ENCODE measurements around the gene EPHA6. TPM values are rescaled to one million over a fixed set of nuclear protein-coding genes. Genes with fewer than 3 reads are reported as not detected.
"Not testable (repeated sequence)": the region's sequence is repeated elsewhere in the genome, so short reads cannot be mapped to it uniquely, and the experiment has no call there.

Gene EPHA6
- total RNA-seq, 4 donors from 2014 or later, result not detected

- no peak for TF ChIP-seq POLR2A (IDR thresholded peaks at IDR 0.05)
- TF ChIP-seq, protein P1, sequence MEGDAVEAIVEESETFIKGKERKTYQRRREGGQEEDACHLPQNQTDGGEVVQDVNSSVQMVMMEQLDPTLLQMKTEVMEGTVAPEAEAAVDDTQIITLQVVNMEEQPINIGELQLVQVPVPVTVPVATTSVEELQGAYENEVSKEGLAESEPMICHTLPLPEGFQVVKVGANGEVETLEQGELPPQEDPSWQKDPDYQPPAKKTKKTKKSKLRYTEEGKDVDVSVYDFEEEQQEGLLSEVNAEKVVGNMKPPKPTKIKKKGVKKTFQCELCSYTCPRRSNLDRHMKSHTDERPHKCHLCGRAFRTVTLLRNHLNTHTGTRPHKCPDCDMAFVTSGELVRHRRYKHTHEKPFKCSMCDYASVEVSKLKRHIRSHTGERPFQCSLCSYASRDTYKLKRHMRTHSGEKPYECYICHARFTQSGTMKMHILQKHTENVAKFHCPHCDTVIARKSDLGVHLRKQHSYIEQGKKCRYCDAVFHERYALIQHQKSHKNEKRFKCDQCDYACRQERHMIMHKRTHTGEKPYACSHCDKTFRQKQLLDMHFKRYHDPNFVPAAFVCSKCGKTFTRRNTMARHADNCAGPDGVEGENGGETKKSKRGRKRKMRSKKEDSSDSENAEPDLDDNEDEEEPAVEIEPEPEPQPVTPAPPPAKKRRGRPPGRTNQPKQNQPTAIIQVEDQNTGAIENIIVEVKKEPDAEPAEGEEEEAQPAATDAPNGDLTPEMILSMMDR (IDR thresholded peaks at IDR 0.05 in 4 of 5, conservative IDR thresholded peaks at IDR 0.05 in 1 of 5), result no peak
- in situ Hi-C loops (cut with MboI; ENCODE audit: low sequenced_read_pairs in 4 of 4), result no loop called here
- Histone ChIP-seq H3K36me3 (no peaks in the 10 kb centered on the region), H3K9me3 (no peaks in the 10 kb centered on the region), H3K4me1 (no peaks in the 10 kb centered on the region), H3K27me3 (no peaks in the 10 kb centered on the region), H3K4me3 (no peak overlapping the region), H3K27ac (no peak overlapping the region)
- ATAC-seq (no peak), DNase-seq (no peak)
- intact Hi-C loops (cut with DNase I; ENCODE audit: low total_unique reads), result no loop called here
Measured at GRCh38 chr3:97470481-97470880, 656.1 kb downstream of the EPHA6 start.

DNA sequence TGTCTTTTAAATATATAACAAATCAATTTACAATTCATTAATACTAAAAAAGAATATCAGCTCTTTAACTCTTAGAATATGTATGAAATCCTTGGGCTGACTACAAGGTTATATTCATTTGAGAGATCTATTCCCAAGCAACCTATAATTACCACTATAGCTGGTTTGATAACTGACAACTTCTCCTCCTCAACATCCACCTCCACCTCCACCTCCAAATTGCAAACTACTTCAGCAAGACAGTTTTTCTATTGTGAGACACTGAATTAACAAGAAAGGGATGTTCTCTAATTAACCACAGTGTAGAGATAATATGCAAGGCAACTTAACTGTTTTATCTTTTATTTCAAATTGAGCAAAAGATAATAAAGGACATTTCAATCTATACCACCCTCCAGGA is 665.3 kb downstream of the EPHA6 start:
- H3K27me3 ChIP-seq, result no peaks in the 10 kb centered on the region
- H3K9me3 ChIP-seq, result no peaks in the 10 kb centered on the region
- intact Hi-C loops (cut with DNase I; ENCODE audit: low total_unique reads) (no loop called here), in situ Hi-C loops (cut with MboI; ENCODE audit: low sequenced_read_pairs in 4 of 4) (no loop called here)
- H3K27ac ChIP-seq, result no peak overlapping the region
- DNase-seq (no peak), ATAC-seq (no peak)
- no peaks in the 10 kb centered on the region for H3K4me1 ChIP-seq
- H3K36me3 ChIP-seq, result no peaks in the 10 kb centered on the region
- H3K4me3 ChIP-seq, result no peak overlapping the region
- no peak for TF ChIP-seq POLR2A (IDR thresholded peaks at IDR 0.05)
- TF ChIP-seq, protein P1 (IDR thresholded peaks at IDR 0.05 in 4 of 5, conservative IDR thresholded peaks at IDR 0.05 in 1 of 5), result no peak

GRCh38 chr3:97480696-97481289 is 666.4 kb downstream of the EPHA6 start:
- ATAC-seq; in situ Hi-C loops (cut with MboI; ENCODE audit: low sequenced_read_pairs in 4 of 4); H3K36me3 ChIP-seq; H3K27me3 ChIP-seq; DNase-seq; H3K4me3 ChIP-seq; H3K4me1 ChIP-seq; H3K9me3 ChIP-seq; H3K27ac ChIP-seq; intact Hi-C loops (cut with DNase I; ENCODE audit: low total_unique reads): not testable (repeated sequence)

- no peak for DNase-seq
- intact Hi-C loops (cut with DNase I; ENCODE audit: low total_unique reads), result no loop called here
Measured at GRCh38 chr3:97481416-97481815, 667.0 kb downstream of the EPHA6 start.

GRCh38 chr3:97485206-97485605 is 670.8 kb downstream of the EPHA6 start:
- Histone ChIP-seq H3K27ac (no peak overlapping the region), H3K27me3 (no peaks in the 10 kb centered on the region), H3K36me3 (no peaks in the 10 kb centered on the region), H3K4me3 (no peak overlapping the region), H3K4me1 (no peaks in the 10 kb centered on the region), H3K9me3 (no peaks in the 10 kb centered on the region)
- no peak for ATAC-seq
- TF ChIP-seq POLR2A (IDR thresholded peaks at IDR 0.05), result no peak
- TF ChIP-seq, protein P1 (IDR thresholded peaks at IDR 0.05 in 4 of 5, conservative IDR thresholded peaks at IDR 0.05 in 1 of 5), result no peak
- DNase-seq, result no peak
- intact Hi-C loops (cut with DNase I; ENCODE audit: low total_unique reads), result no loop called here
- in situ Hi-C loops (cut with MboI; ENCODE audit: low sequenced_read_pairs in 4 of 4), result no loop called here

More at GRCh38 chr3:97481416-97481815, 667.0 kb downstream of the EPHA6 start:
- Histone ChIP-seq H3K27ac (no peak overlapping the region), H3K36me3 (no peaks in the 10 kb centered on the region), H3K9me3 (no peaks in the 10 kb centered on the region), H3K27me3 (no peaks in the 10 kb centered on the region), H3K4me3 (no peak overlapping the region), H3K4me1 (no peaks in the 10 kb centered on the region)
- TF ChIP-seq, protein P1 (IDR thresholded peaks at IDR 0.05 in 4 of 5, conservative IDR thresholded peaks at IDR 0.05 in 1 of 5), result no peak
- TF ChIP-seq POLR2A (IDR thresholded peaks at IDR 0.05), result no peak
- ATAC-seq, result no peak
- in situ Hi-C loops (cut with MboI; ENCODE audit: low sequenced_read_pairs in 4 of 4), result no loop called here

Measured in gastrocnemius medialis (tissue), 4 donors.